ENCODE results near the gene CAPN14.

GRCh38 chr2:31125918-31126695 lies 91.2 kb downstream of the CAPN14 start:
- no peak for TF ChIP-seq POLR2A (IDR thresholded peaks at IDR 0.05)
- no peak for TF ChIP-seq CTCF (IDR thresholded peaks at IDR 0.05)

Data from upper lobe of left lung (tissue), 4 donors.